ENCODE measurements around the gene GALC.
"Not testable (repeated sequence)": the region's sequence is repeated elsewhere in the genome, so short reads cannot be mapped to it uniquely, and the experiment has no call there.

The GALC gene

GRCh38 chr14:87992718-87993628 is at the start of gene GALC:
TSS of gene GALC (minus strand) at chr14:87993182. CDS start at chr14:87993164, 18 bp downstream.
- peak; percentile 35 for DNase-seq (ENCODE audit: low read depth)

GRCh38 chr14:88040146-88040545 is 47.2 kb upstream of the GALC start:
- DNase-seq (ENCODE audit: low read depth), result no peak

GRCh38 chr14:88039197-88039596 is 46.2 kb upstream of the GALC start:
- no peak for DNase-seq (ENCODE audit: low read depth)

- DNase-seq (ENCODE audit: low read depth), result no peak
Observed at GRCh38 chr14:88037325-88037724, 44.3 kb upstream of the GALC start.

GRCh38 chr14:88036422-88036821 is 43.4 kb upstream of the GALC start:
- no peak for DNase-seq (ENCODE audit: low read depth)

GRCh38 chr14:88034076-88034475 is 41.1 kb upstream of the GALC start:
- DNase-seq (ENCODE audit: low read depth), result no peak

GRCh38 chr14:88032373-88032772 is 39.4 kb upstream of the GALC start:
- no peak for DNase-seq (ENCODE audit: low read depth)

GRCh38 chr14:88030892-88031291 is 37.9 kb upstream of the GALC start:
- no peak for DNase-seq (ENCODE audit: low read depth)

- DNase-seq (ENCODE audit: low read depth), result no peak
Observed at GRCh38 chr14:88030079-88030478, 37.1 kb upstream of the GALC start.

GRCh38 chr14:88029500-88029899 is 36.5 kb upstream of the GALC start:
- peak; percentile 5 for DNase-seq (ENCODE audit: low read depth)

- DNase-seq (ENCODE audit: low read depth), result no peak
Observed at GRCh38 chr14:88026890-88027289, 33.9 kb upstream of the GALC start.

GRCh38 chr14:88025313-88025712 is 32.3 kb upstream of the GALC start:
- no peak for DNase-seq (ENCODE audit: low read depth)

- not testable (repeated sequence) for DNase-seq (ENCODE audit: low read depth)
Observed at GRCh38 chr14:88024252-88025086, 31.5 kb upstream of the GALC start.

GRCh38 chr14:88023658-88024187 is 30.7 kb upstream of the GALC start:
- no peak for DNase-seq (ENCODE audit: low read depth)

GRCh38 chr14:88017535-88017934 is 24.6 kb upstream of the GALC start:
- no peak for DNase-seq (ENCODE audit: low read depth)

GRCh38 chr14:88016768-88017167 is 23.8 kb upstream of the GALC start:
- no peak for DNase-seq (ENCODE audit: low read depth)

GRCh38 chr14:88013750-88014349 is 20.9 kb upstream of the GALC start:
- DNase-seq (ENCODE audit: low read depth), result peak; percentile 23

GRCh38 chr14:88012495-88012894 is 19.5 kb upstream of the GALC start:
- no peak for DNase-seq (ENCODE audit: low read depth)

GRCh38 chr14:88010331-88010730 is 17.3 kb upstream of the GALC start:
- no peak for DNase-seq (ENCODE audit: low read depth)

GRCh38 chr14:88009486-88009885 is 16.5 kb upstream of the GALC start:
- DNase-seq (ENCODE audit: low read depth), result no peak

- DNase-seq (ENCODE audit: low read depth), result no peak
Observed at GRCh38 chr14:88008039-88008742, 15.2 kb upstream of the GALC start.

GRCh38 chr14:88007608-88008007 is 14.6 kb upstream of the GALC start:
- DNase-seq (ENCODE audit: low read depth), result no peak

Data from HS-5 (cell line).